Body of pancreas (tissue), 4 donors: ENCODE measurements around the gene ANKRD28. TPM values are rescaled to one million over a fixed set of nuclear protein-coding genes. Genes with fewer than 3 reads are reported as not detected.

Experiments used
- ATAC-seq: fragments of 150-250 bp; one replicate; pipeline ENCODE4 v1.9.1; 2016
- DNase-seq, 4 donors: peaks; one replicate each; pipeline ENCODE4 v3.0.0-alpha.2; 2019
- H3K27ac ChIP-seq, 4 donors: fragments of 200-600 bp; sonication (generic); 1 replicate in 3 of 4; 2 replicates in 1 of 4; pipeline versions ENCODE4 v1.5.1 to v1.6.1; 2016 to 2019; ENCODE audit warnings: mild to moderate bottlenecking in 1 of 4, mixed read lengths in 1 of 4, moderate library complexity in 1 of 4
- H3K27me3 ChIP-seq, 2 donors: fragments of 200-600 bp; sonication (generic); one replicate each; pipeline ENCODE4 v1.6.0; 2016; ENCODE audit warnings: mild to moderate bottlenecking in 1 of 2
- H3K36me3 ChIP-seq, 2 donors: fragments of 200-600 bp; sonication (generic); replicated peaks in 1 of 2; 2 replicates each; pipeline ENCODE4 v1.5.1; 2016; ENCODE audit warnings: low read depth in 2 of 2; ENCODE audit not compliant: insufficient read depth in 1 of 2
- H3K4me1 ChIP-seq: fragments of 200-600 bp; sonication (generic); one replicate; pipeline ENCODE4 v1.6.0; 2016
- H3K4me3 ChIP-seq, 2 donors: fragments of 200-600 bp; sonication (generic); 1 replicate in 1 of 2; 2 replicates in 1 of 2; pipeline ENCODE4 v1.5.1; 2016 to 2019
- H3K9me3 ChIP-seq, 3 donors: fragments of 200-600 bp; sonication (generic); 1 replicate in 2 of 3; 2 replicates in 1 of 3; pipeline ENCODE4 v1.5.1; 2016
- POLR2A ChIP-seq, 3 donors: fragments of 450-650 bp; IDR thresholded peaks; one replicate each; pipeline ENCODE4 v1.6.1; 2016; ENCODE audit warnings: antibody characterized with exemption in 3 of 3, mild to moderate bottlenecking in 2 of 3
- WGBS, 2 donors: methylation state at CpG; one replicate each; pipeline ENCODE4 v1.1.5; 2017; 5-methylcytosine and 5-hydroxymethylcytosine counted together
- intact Hi-C: fragments of 100-400 bp; cut with DNase I; formaldehyde crosslinking; loops from one replicate; pipeline ENCODE4 v1.15.1; 2023
- total RNA-seq, 2 donors: library from RNA; depleted of rRNA; stranded (reverse); fragments of >200 nt; gene quantifications; one replicate each; pipeline ENCODE4 v1.1.0, GENCODE V29; 2016
- TF ChIP-seq, protein P1 (sequence below), 7 experiments: fragments of 450-650 bp in 4 of 7; fragments of 200-600 bp in 3 of 7; sonication (generic) in 3 of 7; IDR thresholded peaks; one replicate each; pipeline ENCODE4 v1.5.1; 2016 to 2019; ENCODE audit warnings: antibody characterized with exemption in 7 of 7

The ANKRD28 gene
- total RNA-seq, 2 donors from 2014 or later = 26.7 to 37.1 TPM

DNA sequence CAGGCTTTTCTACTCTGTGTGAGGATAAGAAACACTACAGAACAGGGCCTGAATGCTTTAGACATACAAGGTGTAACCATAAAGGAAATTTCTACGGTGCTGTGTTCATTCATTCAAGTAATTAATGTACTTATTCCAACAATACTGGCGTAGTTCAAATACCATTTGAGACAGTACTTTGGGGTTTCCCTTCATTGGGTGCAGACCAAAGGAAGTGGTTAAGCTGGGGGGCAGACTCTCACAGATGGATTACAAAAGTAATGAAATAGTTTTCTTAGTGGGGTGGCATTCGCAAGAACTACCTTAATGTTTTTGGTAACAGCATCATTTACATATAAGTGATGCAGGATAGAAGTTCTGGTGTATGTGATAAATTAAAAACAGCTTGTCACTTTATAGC, 130.3 kb downstream of the ANKRD28 start:
- Histone ChIP-seq H3K27ac (no peak overlapping the region), H3K27me3 (no peaks in the 10 kb centered on the region), H3K36me3 (peaks cover 0 to 5% of the 10 kb centered on the region in 2 donors), H3K9me3 (no peaks in the 10 kb centered on the region), H3K4me1 (no peaks in the 10 kb centered on the region), H3K4me3 (no peak overlapping the region)
- no peak for TF ChIP-seq POLR2A (IDR thresholded peaks at IDR 0.05)
- TF ChIP-seq, protein P1, sequence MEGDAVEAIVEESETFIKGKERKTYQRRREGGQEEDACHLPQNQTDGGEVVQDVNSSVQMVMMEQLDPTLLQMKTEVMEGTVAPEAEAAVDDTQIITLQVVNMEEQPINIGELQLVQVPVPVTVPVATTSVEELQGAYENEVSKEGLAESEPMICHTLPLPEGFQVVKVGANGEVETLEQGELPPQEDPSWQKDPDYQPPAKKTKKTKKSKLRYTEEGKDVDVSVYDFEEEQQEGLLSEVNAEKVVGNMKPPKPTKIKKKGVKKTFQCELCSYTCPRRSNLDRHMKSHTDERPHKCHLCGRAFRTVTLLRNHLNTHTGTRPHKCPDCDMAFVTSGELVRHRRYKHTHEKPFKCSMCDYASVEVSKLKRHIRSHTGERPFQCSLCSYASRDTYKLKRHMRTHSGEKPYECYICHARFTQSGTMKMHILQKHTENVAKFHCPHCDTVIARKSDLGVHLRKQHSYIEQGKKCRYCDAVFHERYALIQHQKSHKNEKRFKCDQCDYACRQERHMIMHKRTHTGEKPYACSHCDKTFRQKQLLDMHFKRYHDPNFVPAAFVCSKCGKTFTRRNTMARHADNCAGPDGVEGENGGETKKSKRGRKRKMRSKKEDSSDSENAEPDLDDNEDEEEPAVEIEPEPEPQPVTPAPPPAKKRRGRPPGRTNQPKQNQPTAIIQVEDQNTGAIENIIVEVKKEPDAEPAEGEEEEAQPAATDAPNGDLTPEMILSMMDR (IDR thresholded peaks at IDR 0.05) = no peak
- WGBS, 2 donors = 77 to 79% methylated on average over 3 of the region's 3 CpGs
- DNase-seq (no peak), ATAC-seq (no peak)
- intact Hi-C loops = no loop called here

GRCh38 chr3:15666277-15666676, 131.5 kb downstream of the ANKRD28 start:
- TF ChIP-seq POLR2A (IDR thresholded peaks at IDR 0.05) = no peak
- TF ChIP-seq, protein P1 (IDR thresholded peaks at IDR 0.05) = no peak
- intact Hi-C loops = no loop called here
- Histone ChIP-seq H3K27ac (no peak overlapping the region), H3K4me1 (no peaks in the 10 kb centered on the region), H3K9me3 (no peaks in the 10 kb centered on the region), H3K4me3 (no peak overlapping the region), H3K36me3 (peaks cover 0 to 5% of the 10 kb centered on the region in 2 donors), H3K27me3 (no peaks in the 10 kb centered on the region)
- WGBS, 2 donors = 57 to 71% methylated on average over 5 of the region's 5 CpGs
- ATAC-seq (no peak), DNase-seq (no peak)

DNA sequence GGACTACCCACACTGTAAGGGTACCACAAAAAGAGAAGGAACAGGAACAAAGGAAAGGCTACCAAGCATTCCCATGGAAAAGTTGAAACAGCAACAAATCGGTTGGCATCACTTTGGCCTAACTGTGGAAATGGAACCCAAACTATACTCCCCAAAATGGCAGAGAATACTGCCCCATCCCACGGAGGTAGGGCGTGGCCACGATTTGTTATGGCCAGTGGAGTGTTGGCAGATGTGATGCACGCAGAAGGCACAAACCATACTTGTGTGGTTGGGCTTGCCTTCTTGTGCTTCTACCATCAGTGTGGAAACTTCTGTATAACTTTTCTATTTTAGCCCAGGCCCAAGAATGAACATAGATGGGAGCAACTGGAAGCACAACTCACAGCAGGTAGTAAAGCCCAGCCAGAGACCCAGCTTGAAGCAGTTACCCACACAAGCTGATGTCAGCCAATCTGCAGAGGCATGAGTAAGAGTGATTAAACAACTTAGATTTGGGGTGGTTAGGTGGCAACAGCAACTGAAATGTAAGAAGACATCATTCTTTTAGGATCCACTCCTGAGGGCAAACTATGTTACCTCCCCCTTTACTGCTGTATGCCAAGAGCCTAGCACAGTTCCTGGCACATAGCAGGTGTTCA, 132.1 kb downstream of the ANKRD28 start:
- DNase-seq = no peak
- Histone ChIP-seq H3K27ac (no peak overlapping the region), H3K4me1 (no peaks in the 10 kb centered on the region), H3K27me3 (no peaks in the 10 kb centered on the region), H3K9me3 (no peaks in the 10 kb centered on the region), H3K36me3 (peaks cover 0 to 5% of the 10 kb centered on the region in 2 donors), H3K4me3 (no peak overlapping the region)
- ATAC-seq = no peak
- TF ChIP-seq, protein P1 (IDR thresholded peaks at IDR 0.05) = no peak
- no peak for TF ChIP-seq POLR2A (IDR thresholded peaks at IDR 0.05)
- intact Hi-C loops = no loop called here
- WGBS, 2 donors = 92 to 95% methylated on average over 5 of the region's 5 CpGs

- no peaks in the 10 kb centered on the region for H3K27me3 ChIP-seq
- no peaks in the 10 kb centered on the region for H3K36me3 ChIP-seq
- intact Hi-C loops = no loop called here
- no peak for DNase-seq
- TF ChIP-seq POLR2A (IDR thresholded peaks at IDR 0.05) = no peak
- TF ChIP-seq, protein P1 (IDR thresholded peaks at IDR 0.05) = no peak
- no peaks in the 10 kb centered on the region for H3K4me1 ChIP-seq
- H3K4me3 ChIP-seq = no peak overlapping the region
- H3K27ac ChIP-seq = no peak overlapping the region
- WGBS, 2 donors = 79 to 89% methylated on average over 1 of the region's 1 CpG
- no peaks in the 10 kb centered on the region for H3K9me3 ChIP-seq
- no peak for ATAC-seq
Measured at GRCh38 chr3:15664144-15664543, 133.6 kb downstream of the ANKRD28 start.
